Right lobe of liver (tissue), 6 donors: ENCODE data around the gene P2RY13. TPM values are rescaled to one million over a fixed set of nuclear protein-coding genes. Genes with fewer than 3 reads are reported as not detected.

Experiments
- ATAC-seq, 4 donors: fragments of 200-7000 bp; cut with Tn5 transposase; one replicate each; pipeline ENCODE4 v1.9.1; 2020; ENCODE audit warnings: mild to moderate bottlenecking in 4 of 4, moderate library complexity in 4 of 4
- DNase-seq, 3 donors: peaks; one replicate each; pipeline ENCODE4 v3.0.0-alpha.2; 2020
- H3K27ac ChIP-seq, 3 donors: fragments of 200-600 bp; one replicate each; pipeline ENCODE4 v1.8.0; 2022
- H3K27me3 ChIP-seq, 2 donors: fragments of 200-600 bp; one replicate each; pipeline ENCODE4 v1.8.0; 2022
- H3K36me3 ChIP-seq, 4 donors: fragments of 200-600 bp; sonication (generic) in 1 of 4; one replicate each; pipeline versions ENCODE4 v1.5.1 to v1.8.0; 2017 to 2022; ENCODE audit warnings: control low read depth in 1 of 4
- H3K4me1 ChIP-seq, 4 donors: fragments of 200-600 bp; sonication (generic) in 1 of 4; one replicate each; pipeline versions ENCODE4 v1.5.1 to v1.8.0; 2017 to 2022; ENCODE audit warnings: control low read depth in 1 of 4
- H3K4me3 ChIP-seq, 3 donors: fragments of 200-600 bp; one replicate each; pipeline ENCODE4 v1.8.0; 2022
- H3K9me3 ChIP-seq, 4 donors: fragments of 200-600 bp; sonication (generic) in 1 of 4; one replicate each; pipeline versions ENCODE4 v1.5.1 to v1.8.0; 2017 to 2022; ENCODE audit warnings: control low read depth in 1 of 4
- POLR2A ChIP-seq: fragments of 450-650 bp; IDR thresholded peaks from one replicate; pipeline ENCODE4 v1.6.1; 2017; ENCODE audit warnings: antibody characterized with exemption, mild to moderate bottlenecking
- WGBS: methylation state at CpG from one replicate; pipeline ENCODE4 v1.1.6; 2018; ENCODE audit warnings: low coverage, low lambda C conversion rate; ENCODE audit not compliant: insufficient coverage; ENCODE audit errors: missing lambda C conversion rate; 5-methylcytosine and 5-hydroxymethylcytosine counted together
- intact Hi-C, 2 donors: fragments of 100-400 bp; cut with DNase I; formaldehyde crosslinking; loops; one replicate each; pipeline versions ENCODE4 v1.11.2 to v1.14.1; 2022
- total RNA-seq, 6 experiments: library from RNA; depleted of rRNA in 2 of 6; stranded (reverse); fragments of >200 nt in 2 of 6; fragmentation: NEBNext Ultra II Directional in 3 of 6; extraction: Animal tissue kit (Norgen Biotek cat#: 25700) in 3 of 6; gene quantifications; one replicate each; pipeline versions ENCODE4 v1.1.0 to v1.2.4, GENCODE V29; 2016 to 2023
- TF ChIP-seq, protein P1 (sequence below), 4 donors: fragments of 200-600 bp in 3 of 4; fragments of 450-650 bp in 1 of 4; IDR thresholded peaks; one replicate each; pipeline versions ENCODE4 v1.5.1 to v1.8.0; 2016 to 2022; ENCODE audit warnings: antibody characterized with exemption in 4 of 4, mild to moderate bottlenecking in 2 of 4
- donor health status: DM: no; HTN: yes; CAD: no.
- donor health status: DM: no; HTN: no; CAD: no.
- donor health status: DM: no; HTN: no; CAD: no.
- donor health status: DM: no; HTN: yes; CAD: no.
- donor health status: DM: no; HTN: yes; CAD: no.

Gene P2RY13
- total RNA-seq, 6 experiments from 2014 or later = 0.95 to 4.8 (median 1.9) TPM

DNA sequence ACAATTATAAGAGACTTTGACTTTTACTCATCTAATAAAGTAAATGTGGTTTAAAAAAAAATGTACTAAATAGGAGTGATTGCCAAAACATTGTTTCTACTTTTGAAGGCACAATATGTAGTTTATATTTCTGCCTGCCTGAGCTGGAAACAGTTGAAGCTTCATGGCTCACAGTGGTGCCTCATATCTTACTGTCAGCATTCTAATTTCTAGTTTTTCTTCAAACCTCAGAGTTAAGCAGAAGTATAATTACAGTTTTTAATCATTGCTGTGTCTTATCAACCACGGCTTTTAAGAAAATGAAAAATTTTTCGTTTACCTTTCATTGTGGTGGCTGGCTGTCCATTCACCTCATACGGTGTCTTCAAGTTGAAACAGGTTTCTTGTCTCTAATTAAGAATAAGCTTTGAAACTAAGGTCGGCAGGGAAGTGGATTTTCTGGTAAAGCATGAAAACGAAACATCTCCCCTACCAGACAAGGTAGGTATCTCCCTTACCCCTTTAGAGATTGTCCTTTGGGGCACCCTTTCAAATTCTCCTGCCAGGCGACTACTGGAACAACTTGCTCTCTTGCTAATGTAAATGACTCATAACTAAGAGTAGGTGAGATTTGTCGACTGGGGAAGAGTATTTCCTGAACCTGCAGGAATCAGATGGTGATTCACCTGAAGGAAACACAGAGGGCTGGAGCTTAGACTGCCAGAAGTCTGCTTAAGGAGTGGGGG, 12.9 kb downstream of the P2RY13 start, which contains the start of gene GPR87:
Gene GPR87, minus strand, starts transcription at position 554 of the 725 bp plus-strand sequence. CDS start 16,720 bp downstream, outside the sequence.
- Histone ChIP-seq H3K36me3 (no peaks in the 10 kb centered on the region), H3K27me3 (no peaks in the 10 kb centered on the region), H3K4me3 (no peak within 1 kb of the TSS), H3K27ac (no peak within 1 kb of the TSS), H3K9me3 (no peaks in the 10 kb centered on the region), H3K4me1 (no peaks in the 10 kb centered on the region)
- intact Hi-C loops = no loop called here
- ATAC-seq = no peak
- TF ChIP-seq, protein P1, sequence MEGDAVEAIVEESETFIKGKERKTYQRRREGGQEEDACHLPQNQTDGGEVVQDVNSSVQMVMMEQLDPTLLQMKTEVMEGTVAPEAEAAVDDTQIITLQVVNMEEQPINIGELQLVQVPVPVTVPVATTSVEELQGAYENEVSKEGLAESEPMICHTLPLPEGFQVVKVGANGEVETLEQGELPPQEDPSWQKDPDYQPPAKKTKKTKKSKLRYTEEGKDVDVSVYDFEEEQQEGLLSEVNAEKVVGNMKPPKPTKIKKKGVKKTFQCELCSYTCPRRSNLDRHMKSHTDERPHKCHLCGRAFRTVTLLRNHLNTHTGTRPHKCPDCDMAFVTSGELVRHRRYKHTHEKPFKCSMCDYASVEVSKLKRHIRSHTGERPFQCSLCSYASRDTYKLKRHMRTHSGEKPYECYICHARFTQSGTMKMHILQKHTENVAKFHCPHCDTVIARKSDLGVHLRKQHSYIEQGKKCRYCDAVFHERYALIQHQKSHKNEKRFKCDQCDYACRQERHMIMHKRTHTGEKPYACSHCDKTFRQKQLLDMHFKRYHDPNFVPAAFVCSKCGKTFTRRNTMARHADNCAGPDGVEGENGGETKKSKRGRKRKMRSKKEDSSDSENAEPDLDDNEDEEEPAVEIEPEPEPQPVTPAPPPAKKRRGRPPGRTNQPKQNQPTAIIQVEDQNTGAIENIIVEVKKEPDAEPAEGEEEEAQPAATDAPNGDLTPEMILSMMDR (IDR thresholded peaks at IDR 0.05) = no peak
- TF ChIP-seq POLR2A = no peak
- DNase-seq = no peak
- WGBS = 57% methylated on average over 7 of the region's 7 CpGs

DNA sequence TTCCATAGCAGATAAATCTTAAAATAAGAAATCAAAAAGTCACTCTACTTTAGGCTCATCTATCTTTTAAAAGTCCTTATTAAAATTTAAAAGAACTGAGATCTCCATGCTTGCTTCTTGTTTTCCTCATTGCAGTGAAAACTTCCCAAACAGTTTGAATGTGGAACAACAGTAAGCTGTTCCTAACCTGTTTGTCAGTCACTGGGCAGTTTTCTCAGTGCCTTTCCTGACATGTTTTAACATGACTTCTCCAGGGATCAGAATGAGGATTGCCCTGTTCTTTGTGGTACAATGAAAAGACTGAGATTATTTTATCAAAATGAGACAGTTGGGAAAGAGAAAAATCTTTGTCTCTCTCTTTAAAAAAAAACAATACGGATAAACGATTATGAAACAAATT, 13.5 kb downstream of the P2RY13 start:
- Histone ChIP-seq H3K4me3 (no peak overlapping the region), H3K9me3 (no peaks in the 10 kb centered on the region), H3K27ac (no peak overlapping the region), H3K4me1 (no peaks in the 10 kb centered on the region), H3K27me3 (no peaks in the 10 kb centered on the region), H3K36me3 (no peaks in the 10 kb centered on the region)
- WGBS = 89% methylated on average over 2 of the region's 2 CpGs
- DNase-seq (no peak), ATAC-seq (no peak)
- TF ChIP-seq, protein P1 (IDR thresholded peaks at IDR 0.05) = no peak
- intact Hi-C loops = no loop called here

DNA sequence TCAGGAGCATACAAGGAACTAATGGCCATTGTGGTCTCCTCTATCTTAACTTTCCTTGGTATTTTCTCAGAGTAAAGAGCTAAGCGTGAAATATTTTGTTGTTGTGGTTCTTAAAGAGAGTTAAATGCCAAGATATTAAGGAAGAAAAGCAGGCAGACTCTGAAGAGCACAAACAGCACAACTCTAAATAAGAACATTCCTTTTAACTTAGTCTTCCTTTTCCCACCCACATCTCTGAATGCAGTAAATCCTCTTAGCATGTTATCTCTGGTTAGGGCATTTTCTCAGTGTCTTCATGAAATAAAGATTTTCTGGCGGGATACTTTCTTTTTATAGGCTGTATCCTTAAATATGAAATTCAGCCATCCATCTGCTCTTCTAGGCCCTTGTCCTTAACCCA, 14.2 kb downstream of the P2RY13 start:
- TF ChIP-seq POLR2A = no peak
- TF ChIP-seq, protein P1 (IDR thresholded peaks at IDR 0.05) = no peak
- Histone ChIP-seq H3K9me3 (no peaks in the 10 kb centered on the region), H3K4me1 (no peaks in the 10 kb centered on the region), H3K27me3 (no peaks in the 10 kb centered on the region), H3K4me3 (no peak overlapping the region), H3K27ac (no peak overlapping the region), H3K36me3 (no peaks in the 10 kb centered on the region)
- DNase-seq = no peak
- ATAC-seq = no peak
- 78% methylated on average over 2 of the region's 2 CpGs for WGBS
- intact Hi-C loops = no loop called here

DNA sequence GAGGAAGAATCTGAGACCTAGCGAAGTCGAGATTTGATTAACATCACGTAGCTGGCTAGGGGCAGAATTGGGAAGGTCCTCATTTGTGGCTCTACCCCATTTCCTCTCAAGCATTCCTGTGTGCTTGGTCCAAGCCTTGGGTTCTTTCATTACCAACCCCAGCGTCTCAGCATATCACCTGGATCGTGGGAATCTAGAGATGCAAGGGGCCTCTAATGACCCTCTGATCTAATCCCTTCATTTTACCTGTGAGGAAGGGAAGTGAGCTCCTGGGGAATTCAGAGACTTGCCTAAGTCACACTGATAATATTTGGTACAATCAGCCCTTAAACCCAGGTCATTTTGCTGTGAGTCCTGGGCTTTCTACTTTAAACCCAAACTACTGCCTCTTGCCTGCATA, 14.8 kb downstream of the P2RY13 start:
- H3K4me3 ChIP-seq = no peak overlapping the region
- no peaks in the 10 kb centered on the region for H3K9me3 ChIP-seq
- H3K4me1 ChIP-seq = no peaks in the 10 kb centered on the region
- H3K36me3 ChIP-seq = no peaks in the 10 kb centered on the region
- H3K27ac ChIP-seq = no peak overlapping the region
- no peak for DNase-seq
- WGBS = 97% methylated on average over 5 of the region's 5 CpGs
- TF ChIP-seq POLR2A = no peak
- no peaks in the 10 kb centered on the region for H3K27me3 ChIP-seq
- intact Hi-C loops = no loop called here
- ATAC-seq = no peak

DNA sequence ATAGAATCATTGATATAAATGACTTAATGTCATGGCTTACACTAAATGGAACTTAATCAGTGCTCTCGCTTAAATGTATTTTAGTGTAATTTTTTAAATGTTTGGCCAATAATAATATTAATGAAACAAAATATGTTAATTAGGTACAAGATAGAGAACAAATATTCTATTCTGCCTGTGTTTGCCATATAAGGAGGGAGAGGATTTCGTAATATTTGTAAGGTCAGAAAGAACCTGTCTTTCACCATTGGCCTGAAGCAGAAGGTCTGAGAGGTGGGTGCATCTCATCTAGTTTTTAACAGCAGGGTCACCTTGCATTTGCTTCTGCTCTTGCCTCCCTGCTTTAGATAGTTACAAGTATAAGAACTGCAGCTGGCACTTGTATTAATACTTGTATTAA, 15.2 kb downstream of the P2RY13 start:
- DNase-seq = no peak
- no peak overlapping the region for H3K27ac ChIP-seq
- no peaks in the 10 kb centered on the region for H3K27me3 ChIP-seq
- intact Hi-C loops = no loop called here
- no peaks in the 10 kb centered on the region for H3K36me3 ChIP-seq
- ATAC-seq = no peak
- H3K9me3 ChIP-seq = no peaks in the 10 kb centered on the region
- 100% methylated on average over 2 of the region's 2 CpGs for WGBS
- H3K4me3 ChIP-seq = no peak overlapping the region
- no peak for TF ChIP-seq POLR2A
- TF ChIP-seq, protein P1 (IDR thresholded peaks at IDR 0.05) = no peak
- H3K4me1 ChIP-seq = no peaks in the 10 kb centered on the region
